A673 (cell line): Measurements from ENCODE around the gene CDC73. TPM values are rescaled to one million over a fixed set of nuclear protein-coding genes. Genes with fewer than 3 reads are reported as not detected.
A peak's percentile ranks its signal among the peaks of the same experiment; 100 is the strongest.

Source experiments
- BruUV-seq: library from RNA; stranded (reverse); fragments of 400-500 nt; replicated peaks from 2 replicates; lab custom pipeline; 2021; lab: Mats Ljungman, UMichigan
- CTCF ChIA-PET: fragments of 300-600 bp; sonication (Branson Sonifier 250); formaldehyde crosslinking; loops from one replicate; lab custom pipeline; 2022; ENCODE audit warnings: antibody characterized with exemption; lab: Charles Lee
- POLR2A ChIA-PET: fragments of 300-600 bp; sonication (Branson Sonifier 250); formaldehyde crosslinking; loops from one replicate; lab custom pipeline; 2022; ENCODE audit warnings: antibody characterized with exemption; ENCODE audit not compliant: low non-redundant PET; lab: Charles Lee
- DNase-seq: peaks from one replicate; pipeline ENCODE4 v3.0.0-alpha.2; 2015; ENCODE audit warnings: low spot score
- H3K27ac ChIP-seq: fragments of 200-600 bp; sonication (generic); 2 replicates; pipeline ENCODE4 v1.5.1; 2016; ENCODE audit warnings: mixed run types, low read depth, mild to moderate bottlenecking, mixed read lengths, antibody characterized with exemption, low read length; ENCODE audit not compliant: poor library complexity, severe bottlenecking
- H3K27me3 ChIP-seq: fragments of 200-600 bp; sonication (generic); replicated peaks from 2 replicates; pipeline ENCODE4 v1.6.1; 2017; ENCODE audit warnings: mixed run types, low read depth, mild to moderate bottlenecking, mixed read lengths, antibody characterized with exemption, low read length; ENCODE audit not compliant: insufficient read depth, poor library complexity
- H3K36me3 ChIP-seq: fragments of 200-600 bp; sonication (generic); 2 replicates; pipeline ENCODE4 v1.6.1; 2016; ENCODE audit warnings: mixed run types, mild to moderate bottlenecking, mixed read lengths, antibody characterized with exemption, low read length; ENCODE audit not compliant: insufficient read depth, poor library complexity, severe bottlenecking
- H3K4me1 ChIP-seq: fragments of 200-600 bp; sonication (generic); 2 replicates; pipeline ENCODE4 v1.6.1; 2017; ENCODE audit warnings: mixed run types, mild to moderate bottlenecking, mixed read lengths, antibody characterized with exemption, low read length; ENCODE audit not compliant: insufficient read depth, poor library complexity, severe bottlenecking
- H3K4me3 ChIP-seq: fragments of 200-600 bp; sonication (generic); 2 replicates; pipeline ENCODE4 v1.5.1; 2016; ENCODE audit warnings: low read depth, mixed run types, mild to moderate bottlenecking, mixed read lengths, low read length; ENCODE audit not compliant: poor library complexity, severe bottlenecking
- H3K9me3 ChIP-seq: fragments of 200-600 bp; sonication (generic); 2 replicates; pipeline ENCODE4 v1.6.1; 2016; ENCODE audit warnings: mixed run types, low read depth, mild to moderate bottlenecking, mixed read lengths, antibody characterized with exemption, low read length; ENCODE audit not compliant: poor library complexity, severe bottlenecking
- EZH2 ChIP-seq: fragments of 200-600 bp; sonication (generic); IDR thresholded peaks from 2 replicates; pipeline ENCODE4 v1.6.1; 2017; ENCODE audit warnings: borderline replicate concordance, low read depth, mild to moderate bottlenecking, mixed read lengths, antibody characterized with exemption, low read length; ENCODE audit not compliant: poor library complexity, severe bottlenecking
- intact Hi-C: fragments of 100-400 bp; cut with micrococcal nuclease; formaldehyde crosslinking; loops from one replicate; pipeline ENCODE4 v1.10.0; 2022; ENCODE audit not compliant: unreplicated experiment
- total RNA-seq: library from RNA; stranded (reverse); gene quantifications from 2 replicates; pipeline ENCODE4 v1.2.3, GENCODE V29; 2021
- TF ChIP-seq, protein P1 (sequence below): fragments of 300-800, 200-600 bp; sonication (generic); conservative IDR thresholded peaks from 2 replicates; pipeline ENCODE4 v1.5.1; 2017; ENCODE audit warnings: low read depth, mild to moderate bottlenecking, antibody characterized with exemption, low read length, moderate library complexity, mixed read lengths

The CDC73 gene
- total RNA-seq, 1 experiment from 2014 or later = 71.0 TPM

GRCh38 chr1:193141804-193142203 lies 20.0 kb downstream of the CDC73 start:
- CTCF ChIA-PET = no interaction called here
- H3K4me3 ChIP-seq = no peak overlapping the region
- H3K4me1 ChIP-seq = peaks cover 12% of the 10 kb centered on the region
- DNase-seq = no peak
- POLR2A ChIA-PET = no interaction called here
- no peaks in the 10 kb centered on the region for H3K9me3 ChIP-seq
- H3K36me3 ChIP-seq = peaks cover 74% of the 10 kb centered on the region
- H3K27ac ChIP-seq = peak overlapping the region; percentile 24
- TF ChIP-seq EZH2 = no peak
- TF ChIP-seq, protein P1, sequence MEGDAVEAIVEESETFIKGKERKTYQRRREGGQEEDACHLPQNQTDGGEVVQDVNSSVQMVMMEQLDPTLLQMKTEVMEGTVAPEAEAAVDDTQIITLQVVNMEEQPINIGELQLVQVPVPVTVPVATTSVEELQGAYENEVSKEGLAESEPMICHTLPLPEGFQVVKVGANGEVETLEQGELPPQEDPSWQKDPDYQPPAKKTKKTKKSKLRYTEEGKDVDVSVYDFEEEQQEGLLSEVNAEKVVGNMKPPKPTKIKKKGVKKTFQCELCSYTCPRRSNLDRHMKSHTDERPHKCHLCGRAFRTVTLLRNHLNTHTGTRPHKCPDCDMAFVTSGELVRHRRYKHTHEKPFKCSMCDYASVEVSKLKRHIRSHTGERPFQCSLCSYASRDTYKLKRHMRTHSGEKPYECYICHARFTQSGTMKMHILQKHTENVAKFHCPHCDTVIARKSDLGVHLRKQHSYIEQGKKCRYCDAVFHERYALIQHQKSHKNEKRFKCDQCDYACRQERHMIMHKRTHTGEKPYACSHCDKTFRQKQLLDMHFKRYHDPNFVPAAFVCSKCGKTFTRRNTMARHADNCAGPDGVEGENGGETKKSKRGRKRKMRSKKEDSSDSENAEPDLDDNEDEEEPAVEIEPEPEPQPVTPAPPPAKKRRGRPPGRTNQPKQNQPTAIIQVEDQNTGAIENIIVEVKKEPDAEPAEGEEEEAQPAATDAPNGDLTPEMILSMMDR = no peak
- no peaks in the 10 kb centered on the region for H3K27me3 ChIP-seq
- BruUV-seq = no TSS peak
- intact Hi-C loops = no loop called here

DNA sequence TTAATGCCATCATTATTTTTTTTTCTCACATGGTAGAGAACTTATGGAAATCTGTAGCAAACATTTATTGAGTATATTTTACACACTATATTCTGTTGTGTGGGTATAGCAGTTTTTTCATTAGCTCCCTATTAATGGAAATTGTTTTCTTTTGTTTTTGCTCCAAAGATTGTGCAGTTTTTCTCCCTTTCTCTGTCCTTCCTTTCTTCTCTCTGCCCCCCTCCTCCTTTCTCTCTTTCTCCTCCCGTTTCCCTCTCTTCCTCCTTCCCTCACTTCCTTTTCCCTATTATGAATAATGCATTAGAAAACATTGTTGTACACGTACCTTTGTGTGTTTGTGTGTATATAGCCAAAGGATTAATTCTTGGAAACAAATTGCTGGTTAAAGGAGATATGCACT lies 20.6 kb downstream of the CDC73 start:
- H3K9me3 ChIP-seq = no peaks in the 10 kb centered on the region
- BruUV-seq = no TSS peak
- ChIA-PET CTCF (no interaction called here), POLR2A (no interaction called here)
- H3K36me3 ChIP-seq = peaks cover 73% of the 10 kb centered on the region
- intact Hi-C loops = no loop called here
- no peak overlapping the region for H3K4me3 ChIP-seq
- H3K27ac ChIP-seq = no peak overlapping the region
- TF ChIP-seq, protein P1 = no peak
- TF ChIP-seq EZH2 = no peak
- DNase-seq = no peak
- no peaks in the 10 kb centered on the region for H3K27me3 ChIP-seq
- H3K4me1 ChIP-seq = peaks cover 12% of the 10 kb centered on the region

DNA sequence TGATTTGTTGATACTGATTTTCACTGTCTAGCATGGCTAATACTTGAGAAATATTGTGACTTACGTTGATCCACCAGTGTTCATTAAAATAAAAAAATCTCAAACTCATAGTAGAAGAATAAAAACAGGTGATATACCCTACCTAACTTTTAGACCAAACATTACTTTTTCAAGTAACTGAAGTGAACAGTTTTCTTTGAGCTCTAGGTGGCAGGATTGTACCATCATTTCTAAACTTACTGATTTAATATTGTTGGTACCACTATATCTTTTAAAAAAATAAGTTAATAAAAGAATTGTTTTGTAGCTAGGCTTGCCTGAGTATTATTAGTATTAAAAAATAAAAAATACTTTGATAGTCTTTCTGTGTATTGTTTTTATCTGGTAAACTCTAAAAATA lies 21.5 kb downstream of the CDC73 start:
- Histone ChIP-seq H3K27ac (no peak overlapping the region), H3K4me1 (peaks cover 12% of the 10 kb centered on the region), H3K36me3 (peaks cover 74% of the 10 kb centered on the region), H3K4me3 (no peak overlapping the region), H3K9me3 (no peaks in the 10 kb centered on the region), H3K27me3 (no peaks in the 10 kb centered on the region)
- no peak for TF ChIP-seq EZH2
- TF ChIP-seq, protein P1 = peak; percentile 64
- ChIA-PET CTCF (interaction anchor here (0.6 kb wide), 1 partner anchor 280 kb away, joined by 3 read pairs; no protein-coding TSS in a partner anchor), POLR2A (no interaction called here)
- intact Hi-C loops = no loop called here
- DNase-seq = peak; percentile 33
- no TSS peak for BruUV-seq
